ENCODE measurements around the gene RBFOX2.

RBFOX2 gene

GRCh38 chr22:35752863-35753189 lies 275.8 kb downstream of the RBFOX2 start:
- H3K4me3 ChIP-seq (ENCODE audit: low read depth, low read length) = no peak overlapping the region

GRCh38 chr22:35752006-35752862 lies 276.4 kb downstream of the RBFOX2 start:
- H3K4me3 ChIP-seq (ENCODE audit: low read depth, low read length) = no peak overlapping the region
- TF ChIP-seq, protein P1, sequence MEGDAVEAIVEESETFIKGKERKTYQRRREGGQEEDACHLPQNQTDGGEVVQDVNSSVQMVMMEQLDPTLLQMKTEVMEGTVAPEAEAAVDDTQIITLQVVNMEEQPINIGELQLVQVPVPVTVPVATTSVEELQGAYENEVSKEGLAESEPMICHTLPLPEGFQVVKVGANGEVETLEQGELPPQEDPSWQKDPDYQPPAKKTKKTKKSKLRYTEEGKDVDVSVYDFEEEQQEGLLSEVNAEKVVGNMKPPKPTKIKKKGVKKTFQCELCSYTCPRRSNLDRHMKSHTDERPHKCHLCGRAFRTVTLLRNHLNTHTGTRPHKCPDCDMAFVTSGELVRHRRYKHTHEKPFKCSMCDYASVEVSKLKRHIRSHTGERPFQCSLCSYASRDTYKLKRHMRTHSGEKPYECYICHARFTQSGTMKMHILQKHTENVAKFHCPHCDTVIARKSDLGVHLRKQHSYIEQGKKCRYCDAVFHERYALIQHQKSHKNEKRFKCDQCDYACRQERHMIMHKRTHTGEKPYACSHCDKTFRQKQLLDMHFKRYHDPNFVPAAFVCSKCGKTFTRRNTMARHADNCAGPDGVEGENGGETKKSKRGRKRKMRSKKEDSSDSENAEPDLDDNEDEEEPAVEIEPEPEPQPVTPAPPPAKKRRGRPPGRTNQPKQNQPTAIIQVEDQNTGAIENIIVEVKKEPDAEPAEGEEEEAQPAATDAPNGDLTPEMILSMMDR (IDR thresholded peaks at IDR 0.05; ENCODE audit: borderline replicate concordance, insufficient read depth, low read depth, low read length) = no peak

More at GRCh38 chr22:35752863-35753189, 275.8 kb downstream of the RBFOX2 start:
- TF ChIP-seq, protein P1 (IDR thresholded peaks at IDR 0.05; ENCODE audit: borderline replicate concordance, insufficient read depth, low read depth, low read length) = no peak

- H3K4me3 ChIP-seq (ENCODE audit: low read depth, low read length) = no peak overlapping the region
- TF ChIP-seq, protein P1 (IDR thresholded peaks at IDR 0.05; ENCODE audit: borderline replicate concordance, insufficient read depth, low read depth, low read length) = no peak
These were observed 278.8 kb downstream of the RBFOX2 start for GRCh38 chr22:35749808-35750207.

- no peak overlapping the region for H3K4me3 ChIP-seq (ENCODE audit: low read depth, low read length)
- TF ChIP-seq, protein P1 (IDR thresholded peaks at IDR 0.05; ENCODE audit: borderline replicate concordance, insufficient read depth, low read depth, low read length) = no peak
These were observed 281.5 kb downstream of the RBFOX2 start for GRCh38 chr22:35746946-35747703.

DNA sequence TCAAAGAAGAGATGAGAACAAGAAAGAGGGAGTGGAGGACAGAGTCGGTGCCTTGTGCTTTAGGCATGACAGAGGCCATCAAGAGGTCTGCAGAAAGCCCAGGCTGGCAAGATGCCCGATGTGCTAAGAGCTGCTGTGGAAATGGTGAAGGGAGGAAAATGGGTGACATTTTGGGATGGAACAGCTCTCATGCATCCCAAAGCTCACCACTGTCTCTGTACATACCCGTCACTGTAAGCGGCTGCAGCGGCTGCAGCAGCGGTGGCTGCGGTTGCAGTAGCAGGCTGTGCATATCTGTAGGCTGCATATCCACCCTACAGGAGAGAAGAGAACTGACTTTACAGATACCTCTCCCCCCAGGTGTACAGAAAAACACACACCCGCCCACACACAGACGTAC lies 282.4 kb downstream of the RBFOX2 start:
- H3K4me3 ChIP-seq (ENCODE audit: low read depth, low read length) = no peak overlapping the region
- TF ChIP-seq, protein P1 (IDR thresholded peaks at IDR 0.05; ENCODE audit: borderline replicate concordance, insufficient read depth, low read depth, low read length) = no peak

DNA sequence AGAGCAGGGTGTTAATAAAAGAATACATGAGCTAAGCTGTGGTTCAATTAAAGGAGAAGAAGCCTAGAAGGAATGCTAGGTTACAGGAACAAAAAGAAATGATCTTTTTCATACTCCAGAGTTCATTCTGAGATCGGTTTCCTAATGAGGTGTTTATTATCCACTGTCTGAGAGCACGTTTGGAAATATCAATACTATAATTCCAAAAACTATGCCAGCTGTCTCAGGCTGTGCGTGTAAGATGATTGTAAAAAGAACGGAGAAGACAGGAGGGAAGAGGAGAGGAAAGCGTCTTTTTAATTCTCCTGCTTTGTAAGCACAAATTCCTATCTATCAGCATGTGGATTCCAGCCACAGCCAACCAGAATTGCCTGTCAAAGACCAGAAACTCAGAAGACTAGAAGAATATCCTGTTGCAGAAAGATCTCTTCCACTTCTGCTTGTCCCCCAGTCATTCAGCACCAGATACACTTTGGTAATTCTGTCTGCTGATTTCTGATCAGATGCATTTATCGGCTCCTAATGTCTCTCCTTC lies 285.2 kb downstream of the RBFOX2 start:
- TF ChIP-seq, protein P1 (IDR thresholded peaks at IDR 0.05; ENCODE audit: borderline replicate concordance, insufficient read depth, low read depth, low read length) = no peak
- H3K4me3 ChIP-seq (ENCODE audit: low read depth, low read length) = no peak overlapping the region

Data from GM12875 (cell line).